Activated CD8-positive, alpha-beta memory T cell treated with anti-CD3 and anti-CD28 coated beads, Interleukin-2, amount 50 U/mL, for 4 hours (primary cell): ENCODE results near the gene PSD4.

ENCODE experiments used
- DNase-seq: peaks from one replicate; pipeline ENCODE4 v3.0.0-alpha.2; 2020

The PSD4 gene

DNA sequence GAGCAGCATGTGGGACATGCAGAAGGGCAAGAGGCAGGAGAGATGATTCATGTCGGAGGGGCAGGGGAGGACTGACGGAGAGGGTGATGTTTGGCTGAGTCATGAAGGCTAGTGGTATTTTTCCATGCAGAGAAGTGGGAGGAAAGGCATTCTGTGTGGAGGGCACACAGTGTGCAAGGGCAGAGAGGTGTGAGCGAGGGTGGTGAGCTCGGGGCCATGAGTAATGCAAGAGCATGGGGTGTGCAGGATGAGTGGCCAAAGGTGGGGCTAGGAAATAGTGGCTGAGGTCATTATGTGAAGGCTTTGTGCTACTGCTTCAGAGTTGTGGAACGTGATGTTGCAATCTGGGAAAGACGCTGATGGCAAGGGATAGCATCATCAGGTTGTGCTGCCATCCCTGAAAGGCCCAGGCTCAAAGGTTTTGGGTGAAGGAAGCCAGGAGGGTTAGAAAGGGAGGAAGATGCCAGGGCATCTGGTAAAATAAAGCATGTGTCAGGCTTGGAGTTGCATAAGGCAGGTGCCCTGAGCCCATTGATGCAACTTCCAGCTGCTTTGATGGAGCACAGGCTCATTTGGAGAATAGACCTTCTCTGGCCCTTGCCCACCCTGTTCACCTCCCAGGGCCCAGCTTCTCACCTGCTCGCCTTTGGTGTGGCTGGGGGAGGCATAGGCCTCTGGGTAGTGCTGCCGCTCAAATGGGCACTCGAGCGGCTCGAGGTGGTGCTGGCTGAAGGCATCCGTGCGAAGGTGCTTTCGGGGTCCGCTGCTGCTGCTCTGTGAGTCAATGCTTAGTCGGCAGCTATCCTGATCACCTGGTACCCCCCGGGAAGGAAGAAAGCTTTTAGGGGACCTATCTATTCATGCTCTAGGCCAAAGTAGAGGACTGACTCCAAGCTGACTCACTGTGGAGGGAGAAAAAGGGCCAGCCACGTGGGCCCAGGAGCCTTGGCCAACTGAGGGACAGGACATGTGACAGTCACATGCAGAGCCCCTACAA is 67.4 kb downstream of the PSD4 start:
- peak; percentile 53 for DNase-seq

DNA sequence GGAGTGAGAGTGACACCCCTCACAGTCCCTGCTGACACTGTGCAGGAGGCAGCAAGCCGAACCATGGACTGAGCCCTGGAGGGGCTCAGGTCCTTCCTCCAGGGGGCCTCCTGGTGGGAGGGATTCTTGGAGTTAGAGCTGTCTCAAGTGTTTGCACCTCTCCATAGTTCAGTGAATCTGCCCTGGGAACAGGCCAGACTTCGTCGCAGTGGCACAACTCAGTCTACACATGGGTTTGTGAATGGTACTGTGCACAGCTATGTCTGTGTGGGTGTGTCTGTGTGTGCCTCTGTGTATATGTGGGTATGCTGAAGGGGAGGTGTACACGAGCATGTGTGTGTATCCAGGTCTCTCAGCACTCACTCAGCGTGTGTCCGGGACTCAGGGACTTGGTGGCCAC is 68.6 kb downstream of the PSD4 start:
- DNase-seq = no peak

- no peak for DNase-seq
Measured at GRCh38 chr2:113245276-113245711, 71.5 kb downstream of the PSD4 start.

GRCh38 chr2:113246606-113247005 is 72.8 kb downstream of the PSD4 start:
- DNase-seq = no peak

GRCh38 chr2:113248997-113249770 is 75.4 kb downstream of the PSD4 start:
- DNase-seq = peak; percentile 75

- peak; percentile 23 for DNase-seq
Measured at GRCh38 chr2:113251118-113251517, 77.3 kb downstream of the PSD4 start.

DNA sequence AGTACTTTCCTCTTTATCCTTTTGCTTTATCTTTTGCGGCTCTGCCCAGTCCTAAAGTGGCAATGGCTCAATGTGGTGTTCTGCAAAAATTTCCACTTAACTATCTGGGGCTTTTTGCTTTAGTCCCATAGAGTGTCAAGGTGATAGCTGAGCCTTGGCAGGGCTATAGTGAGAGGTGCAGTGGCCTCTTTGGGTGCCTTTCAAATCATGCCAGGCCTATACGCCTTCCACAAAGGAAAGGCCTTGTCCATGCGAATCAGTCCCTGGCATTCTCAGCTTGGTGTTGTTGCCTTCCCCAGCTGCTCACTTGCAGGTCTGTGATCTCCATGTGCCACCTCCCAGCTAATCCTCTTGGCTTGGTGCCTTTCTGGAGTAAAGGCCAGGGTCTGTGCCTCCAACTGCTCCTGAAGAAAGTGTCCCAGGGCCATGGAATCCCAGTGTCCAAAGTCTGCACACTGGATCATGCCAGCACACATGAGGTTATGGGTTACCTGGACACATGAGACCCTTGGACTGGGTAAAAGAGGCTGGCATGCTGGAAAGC is 78.3 kb downstream of the PSD4 start:
- no peak for DNase-seq

GRCh38 chr2:113253453-113253852 is 79.7 kb downstream of the PSD4 start:
- no peak for DNase-seq

DNA sequence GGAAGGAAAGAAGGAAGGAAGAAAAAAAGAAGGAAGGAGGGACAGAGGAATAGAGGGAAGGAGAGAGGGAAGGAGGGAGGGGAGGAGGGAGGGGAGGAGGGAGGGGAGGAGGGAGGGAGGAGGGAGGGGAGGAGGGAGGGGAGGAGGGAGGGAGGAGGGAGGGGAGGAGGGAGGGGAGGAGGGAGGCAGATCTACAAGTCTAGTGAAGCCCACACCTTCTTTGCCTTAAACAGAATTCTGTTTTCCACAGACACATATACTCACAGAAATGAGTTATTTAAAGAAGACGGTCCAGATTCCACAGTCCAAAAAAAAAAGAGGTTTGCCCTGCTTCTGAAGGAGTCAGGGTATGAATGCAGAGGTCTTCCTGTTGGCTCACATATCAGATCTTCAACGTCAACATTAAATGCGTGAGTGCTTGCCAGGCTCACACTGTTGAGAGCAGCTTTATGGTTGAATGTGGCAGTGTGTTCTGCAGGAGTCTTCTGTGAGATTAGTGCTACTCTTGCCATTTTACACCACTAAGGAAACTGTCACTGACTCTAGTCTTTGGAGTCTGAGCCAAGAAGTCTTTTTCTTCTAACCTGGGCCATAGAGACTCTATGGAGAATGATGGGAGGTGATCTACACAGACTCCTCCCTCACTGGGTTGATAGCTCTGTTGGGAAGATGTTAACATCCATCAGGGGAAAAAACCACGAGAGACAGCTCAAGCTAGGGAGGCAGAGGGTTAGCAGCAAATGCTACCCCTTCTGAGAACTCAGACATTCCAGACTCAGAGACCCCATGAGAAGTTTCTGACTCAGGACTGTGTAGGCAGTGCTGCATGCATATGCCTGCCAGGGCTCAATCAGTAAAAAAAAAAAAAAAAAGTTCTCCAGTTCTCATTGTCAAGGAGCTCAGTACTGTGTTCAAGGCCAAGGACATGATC is 81.6 kb downstream of the PSD4 start:
- DNase-seq = no peak

- DNase-seq = no peak
Measured at GRCh38 chr2:113257516-113258264, 83.9 kb downstream of the PSD4 start.

GRCh38 chr2:113258471-113259147 is 84.8 kb downstream of the PSD4 start:
- no peak for DNase-seq
